ENCODE results near the gene YIF1A. TPM values are rescaled to one million over a fixed set of nuclear protein-coding genes. Genes with fewer than 3 reads are reported as not detected.
"Not testable (repeated sequence)": the region's sequence is repeated elsewhere in the genome, so short reads cannot be mapped to it uniquely, and the experiment has no call there.

YIF1A gene
- total RNA-seq, 1 donor: 119 TPM

GRCh38 chr11:66277471-66278362, 11.2 kb downstream of the YIF1A start, which contains the start of gene CNIH2:
TSS of gene CNIH2 (plus strand) at chr11:66278175. CDS start at chr11:66278457, 282 bp downstream.
- peak within 1 kb of the TSS; percentile 35 for H3K4me3 ChIP-seq (ENCODE audit: low read depth, low read length)
- DNase-seq (ENCODE audit: low read depth): no peak

GRCh38 chr11:66277064-66277463, 11.9 kb downstream of the YIF1A start:
- DNase-seq (ENCODE audit: low read depth): not testable (repeated sequence)

More at GRCh38 chr11:66277471-66278362, 11.2 kb downstream of the YIF1A start, which contains the start of gene CNIH2:
- no peak for TF ChIP-seq CTCF (IDR thresholded peaks at IDR 0.05; ENCODE audit: insufficient read depth, low read length)

DNA sequence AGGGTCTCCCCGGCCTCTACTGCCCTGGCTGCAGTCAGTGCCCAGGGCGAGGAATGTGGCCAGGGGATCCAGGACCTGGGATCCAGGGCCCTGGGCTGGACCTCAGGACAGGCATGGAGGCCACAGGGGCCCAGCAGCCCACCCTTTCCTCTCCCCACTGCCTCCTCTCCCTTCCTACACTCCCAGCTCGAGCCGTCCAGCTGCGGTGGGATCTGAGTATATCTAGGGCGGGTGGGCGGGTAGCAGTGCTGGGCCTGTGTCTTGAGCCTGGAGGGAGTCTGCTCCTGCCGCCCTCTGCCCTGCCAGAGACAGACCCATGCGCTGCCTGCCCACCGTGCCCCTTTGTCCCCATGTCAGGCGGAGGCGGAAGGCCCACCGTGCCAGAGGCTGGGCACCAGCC, 12.3 kb downstream of the YIF1A start:
- not testable (repeated sequence) for H3K4me3 ChIP-seq (ENCODE audit: low read depth, low read length); DNase-seq (ENCODE audit: low read depth)

More at GRCh38 chr11:66277064-66277463, 11.9 kb downstream of the YIF1A start:
- not testable (repeated sequence) for H3K4me3 ChIP-seq (ENCODE audit: low read depth, low read length)

DNA sequence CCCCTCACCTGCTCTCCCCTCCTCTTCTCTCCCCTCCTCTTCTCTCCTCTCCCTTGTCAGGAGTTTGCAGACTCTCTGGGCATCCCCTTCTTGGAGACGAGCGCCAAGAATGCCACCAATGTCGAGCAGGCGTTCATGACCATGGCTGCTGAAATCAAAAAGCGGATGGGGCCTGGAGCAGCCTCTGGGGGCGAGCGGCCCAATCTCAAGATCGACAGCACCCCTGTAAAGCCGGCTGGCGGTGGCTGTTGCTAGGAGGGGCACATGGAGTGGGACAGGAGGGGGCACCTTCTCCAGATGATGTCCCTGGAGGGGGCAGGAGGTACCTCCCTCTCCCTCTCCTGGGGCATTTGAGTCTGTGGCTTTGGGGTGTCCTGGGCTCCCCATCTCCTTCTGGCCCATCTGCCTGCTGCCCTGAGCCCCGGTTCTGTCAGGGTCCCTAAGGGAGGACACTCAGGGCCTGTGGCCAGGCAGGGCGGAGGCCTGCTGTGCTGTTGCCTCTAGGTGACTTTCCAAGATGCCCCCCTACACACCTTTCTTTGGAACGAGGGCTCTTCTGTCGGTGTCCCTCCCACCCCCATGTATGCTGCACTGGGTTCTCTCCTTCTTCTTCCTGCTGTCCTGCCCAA, 12.8 kb downstream of the YIF1A start:
- TF ChIP-seq CTCF (IDR thresholded peaks at IDR 0.05; ENCODE audit: insufficient read depth, low read length): no peak
- DNase-seq (ENCODE audit: low read depth): no peak
- H3K4me3 ChIP-seq (ENCODE audit: low read depth, low read length): no peak overlapping the region

GRCh38 chr11:66275396-66275795, 13.5 kb downstream of the YIF1A start:
- TF ChIP-seq CTCF (IDR thresholded peaks at IDR 0.05; ENCODE audit: insufficient read depth, low read length): no peak
- no peak overlapping the region for H3K4me3 ChIP-seq (ENCODE audit: low read depth, low read length)
- no peak for DNase-seq (ENCODE audit: low read depth)

DNA sequence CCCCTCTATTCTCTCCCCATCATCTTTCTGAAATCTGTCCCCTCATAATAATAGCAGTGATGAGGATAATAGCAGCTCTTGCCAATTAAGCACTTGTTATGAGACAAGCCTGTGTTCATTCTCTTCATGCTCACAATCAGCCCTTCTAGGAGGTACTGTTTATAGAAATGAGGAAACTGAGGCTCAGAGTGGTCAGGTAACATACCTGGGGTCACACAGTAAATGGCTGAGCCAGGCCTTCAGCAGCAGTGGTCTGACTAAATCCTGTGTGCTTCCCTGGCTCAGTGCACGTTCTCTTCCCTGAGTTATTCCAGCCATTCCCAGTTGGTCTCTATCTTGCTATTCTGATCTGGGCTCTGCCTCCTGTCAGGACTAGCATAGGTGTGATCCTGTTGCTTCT, 14.7 kb downstream of the YIF1A start:
- TF ChIP-seq CTCF (IDR thresholded peaks at IDR 0.05; ENCODE audit: insufficient read depth, low read length): no peak
- no peak overlapping the region for H3K4me3 ChIP-seq (ENCODE audit: low read depth, low read length)
- no peak for DNase-seq (ENCODE audit: low read depth)

DNA sequence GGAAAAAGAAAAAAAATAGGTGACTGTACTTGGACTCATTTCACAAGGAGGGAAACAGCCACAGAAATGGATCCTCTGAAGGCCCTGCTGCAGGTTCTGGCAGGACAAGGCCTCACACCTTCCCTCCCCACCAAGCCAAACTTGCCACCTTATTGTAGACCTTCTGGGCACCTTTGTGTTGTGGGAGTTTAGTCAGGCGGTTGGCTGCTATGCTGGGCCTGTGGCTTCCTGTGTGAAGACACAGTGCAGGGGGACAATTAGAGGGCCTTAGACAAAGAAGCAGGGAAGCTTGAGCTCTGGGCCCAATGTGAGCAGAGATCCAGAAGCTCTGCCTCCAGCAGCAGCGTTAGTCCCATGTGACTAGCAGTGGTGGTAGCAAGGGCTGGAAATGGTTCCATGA, 16.3 kb downstream of the YIF1A start:
- DNase-seq (ENCODE audit: low read depth): no peak
- no peak for TF ChIP-seq CTCF (IDR thresholded peaks at IDR 0.05; ENCODE audit: insufficient read depth, low read length)
- no peak overlapping the region for H3K4me3 ChIP-seq (ENCODE audit: low read depth, low read length)

Measured in fibroblast of the aortic adventitia (primary cell).